ENCODE measurements around the gene ATP6V1F. TPM values are rescaled to one million over a fixed set of nuclear protein-coding genes. Genes with fewer than 3 reads are reported as not detected.

ATP6V1F gene
- total RNA-seq, 2 experiments from 2014 or later = 108 to 155 TPM

DNA sequence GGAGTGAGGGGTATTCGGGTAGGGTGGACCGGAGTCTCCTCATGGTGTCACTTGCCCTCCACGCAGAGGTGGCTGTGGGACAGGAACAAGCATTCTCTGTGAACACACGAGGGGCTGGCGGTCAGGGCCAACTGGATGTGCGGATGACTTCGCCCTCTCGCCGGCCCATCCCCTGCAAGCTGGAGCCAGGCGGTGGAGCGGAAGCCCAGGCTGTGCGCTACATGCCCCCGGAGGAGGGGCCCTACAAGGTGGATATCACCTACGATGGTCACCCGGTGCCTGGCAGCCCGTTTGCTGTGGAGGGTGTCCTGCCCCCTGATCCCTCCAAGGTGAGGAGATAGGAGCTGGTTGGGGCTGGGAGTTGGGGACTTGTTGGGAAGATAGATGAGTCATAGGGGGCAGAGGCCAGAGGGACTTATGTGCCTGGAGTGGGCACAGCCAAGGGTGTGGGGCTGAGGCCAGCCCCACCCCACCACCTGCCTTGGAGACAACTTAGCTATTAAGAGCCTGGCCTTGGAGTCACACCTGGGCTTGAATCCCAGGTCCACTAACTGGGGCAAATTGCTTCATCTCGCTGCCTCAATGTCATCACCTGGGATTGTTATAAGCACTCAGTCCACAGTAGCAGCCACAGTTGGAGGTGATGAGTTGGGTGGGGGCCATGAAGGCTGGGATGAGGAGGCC, 18.6 kb upstream of the ATP6V1F start:
- Histone ChIP-seq H4K20me1 (ENCODE audit: insufficient read depth, low read length) (no peaks in the 10 kb centered on the region), H3K4me1 (ENCODE audit: insufficient read depth, low read length, poor library complexity, severe bottlenecking) (peaks cover 3% of the 10 kb centered on the region), H3K9me3 (ENCODE audit: low read length) (no peaks in the 10 kb centered on the region), H3K9me2 (ENCODE audit: insufficient read depth, low read length) (no peaks in the 10 kb centered on the region), H2AFZ (ENCODE audit: low read length) (no peak overlapping the region), H3K79me2 (ENCODE audit: insufficient read depth, low read depth, low read length) (no peaks in the 10 kb centered on the region), H3K36me3 (ENCODE audit: insufficient read depth, low read length) (no peaks in the 10 kb centered on the region), H3K4me3 (ENCODE audit: low read depth, low read length, poor library complexity, severe bottlenecking) (no peak overlapping the region), H3K4me2 (ENCODE audit: low read length) (no peak overlapping the region), H3K27ac (ENCODE audit: low read depth, low read length, poor library complexity, severe bottlenecking) (no peak overlapping the region)
- no peak for DNase-seq (ENCODE audit: low spot score)
- intact Hi-C loops (cut with micrococcal nuclease; ENCODE audit: unreplicated experiment) = loop anchor here (2.0 to 5.0 kb wide), 2 partner anchors 247 to 368 kb away; no protein-coding TSS in a partner anchor
- ChIA-PET POLR2A (interaction anchor here (0.5 to 0.6 kb wide), 2 partner anchors 42 to 391 kb away, joined by 3 to 4 read pairs; no protein-coding TSS in a partner anchor), CTCF (ENCODE audit: unreplicated experiment) (interaction anchor here (0.5 kb wide), 1 partner anchor 245 kb away, joined by 4 read pairs; no protein-coding TSS in a partner anchor)
- no TSS peak for BruUV-seq (replicated peaks)
- TF ChIP-seq EZH2phosphoT487 (IDR thresholded peaks at IDR 0.05; ENCODE audit: borderline replicate concordance, low read depth, low read length) (no peak), CTCF (conservative IDR thresholded peaks at IDR 0.05; ENCODE audit: low read length) (no peak)

GRCh38 chr7:128844777-128845311, 17.8 kb upstream of the ATP6V1F start:
- Histone ChIP-seq H3K79me2 (ENCODE audit: insufficient read depth, low read depth, low read length) (no peaks in the 10 kb centered on the region), H3K27ac (ENCODE audit: low read depth, low read length, poor library complexity, severe bottlenecking) (no peak overlapping the region), H3K9me3 (ENCODE audit: low read length) (no peaks in the 10 kb centered on the region), H3K4me1 (ENCODE audit: insufficient read depth, low read length, poor library complexity, severe bottlenecking) (peaks cover 3% of the 10 kb centered on the region), H3K36me3 (ENCODE audit: insufficient read depth, low read length) (no peaks in the 10 kb centered on the region), H3K4me2 (ENCODE audit: low read length) (no peak overlapping the region), H4K20me1 (ENCODE audit: insufficient read depth, low read length) (no peaks in the 10 kb centered on the region), H3K4me3 (ENCODE audit: low read depth, low read length, poor library complexity, severe bottlenecking) (no peak overlapping the region), H2AFZ (ENCODE audit: low read length) (no peak overlapping the region), H3K9me2 (ENCODE audit: insufficient read depth, low read length) (no peaks in the 10 kb centered on the region)
- CTCF ChIA-PET (ENCODE audit: unreplicated experiment) = interaction anchor here (0.6 kb wide), 1 partner anchor 13 kb away, joined by 3 read pairs; no protein-coding TSS in a partner anchor
- intact Hi-C loops (cut with micrococcal nuclease; ENCODE audit: unreplicated experiment) = loop anchor here (5.0 kb wide), 1 partner anchor 367 kb away; no protein-coding TSS in a partner anchor
- BruUV-seq (replicated peaks) = no TSS peak
- POLR2A ChIA-PET = interaction anchor here (0.6 kb wide), 1 partner anchor 392 kb away, joined by 4 read pairs; no protein-coding TSS in a partner anchor
- DNase-seq (ENCODE audit: low spot score) = no peak
- TF ChIP-seq CTCF (conservative IDR thresholded peaks at IDR 0.05; ENCODE audit: low read length) (no peak), EZH2phosphoT487 (IDR thresholded peaks at IDR 0.05; ENCODE audit: borderline replicate concordance, low read depth, low read length) (no peak)

GRCh38 chr7:128845475-128845874, 17.2 kb upstream of the ATP6V1F start:
- TF ChIP-seq CTCF (conservative IDR thresholded peaks at IDR 0.05; ENCODE audit: low read length) (no peak), EZH2phosphoT487 (IDR thresholded peaks at IDR 0.05; ENCODE audit: borderline replicate concordance, low read depth, low read length) (no peak)
- Histone ChIP-seq H3K4me2 (ENCODE audit: low read length) (no peak overlapping the region), H2AFZ (ENCODE audit: low read length) (no peak overlapping the region), H3K79me2 (ENCODE audit: insufficient read depth, low read depth, low read length) (no peaks in the 10 kb centered on the region), H3K9me3 (ENCODE audit: low read length) (no peaks in the 10 kb centered on the region), H4K20me1 (ENCODE audit: insufficient read depth, low read length) (no peaks in the 10 kb centered on the region), H3K9me2 (ENCODE audit: insufficient read depth, low read length) (no peaks in the 10 kb centered on the region), H3K27ac (ENCODE audit: low read depth, low read length, poor library complexity, severe bottlenecking) (no peak overlapping the region), H3K4me1 (ENCODE audit: insufficient read depth, low read length, poor library complexity, severe bottlenecking) (peaks cover 3% of the 10 kb centered on the region), H3K4me3 (ENCODE audit: low read depth, low read length, poor library complexity, severe bottlenecking) (no peak overlapping the region), H3K36me3 (ENCODE audit: insufficient read depth, low read length) (no peaks in the 10 kb centered on the region)
- CTCF ChIA-PET (ENCODE audit: unreplicated experiment) = interaction anchor here (0.6 kb wide), 1 partner anchor 13 kb away, joined by 3 read pairs; no protein-coding TSS in a partner anchor
- BruUV-seq (replicated peaks) = no TSS peak
- POLR2A ChIA-PET = no interaction called here
- DNase-seq (ENCODE audit: low spot score) = no peak
- intact Hi-C loops (cut with micrococcal nuclease; ENCODE audit: unreplicated experiment) = no loop called here

All from OCI-LY7 (cell line).